Mucosa of descending colon (tissue), 3 donors: ENCODE measurements around the gene TTLL9. TPM values are rescaled to one million over a fixed set of nuclear protein-coding genes. Genes with fewer than 3 reads are reported as not detected.
"Not testable (repeated sequence)": the region's sequence is repeated elsewhere in the genome, so short reads cannot be mapped to it uniquely, and the experiment has no call there.

Experiments used
- ATAC-seq: fragments of 200-7000 bp; cut with Tn5 transposase; one replicate; pipeline ENCODE4 v1.9.1; 2020; ENCODE audit warnings: mild to moderate bottlenecking, moderate library complexity
- DNase-seq, 3 donors: peaks; one replicate each; pipeline ENCODE4 v3.0.0-alpha.2; 2020
- H3K36me3 ChIP-seq: fragments of 200-600 bp; one replicate; pipeline ENCODE4 v1.8.0; 2021; ENCODE audit warnings: low read depth, mild to moderate bottlenecking
- H3K4me1 ChIP-seq: fragments of 200-600 bp; one replicate; pipeline ENCODE4 v1.8.0; 2021; ENCODE audit warnings: low read depth, mild to moderate bottlenecking
- H3K4me3 ChIP-seq: fragments of 200-600 bp; one replicate; pipeline ENCODE4 v1.8.0; 2021; ENCODE audit warnings: mild to moderate bottlenecking
- H3K9me3 ChIP-seq: fragments of 200-600 bp; one replicate; pipeline ENCODE4 v1.8.0; 2021; ENCODE audit warnings: mild to moderate bottlenecking
- intact Hi-C, 2 donors: fragments of 100-400 bp; cut with DNase I in 1 of 2; cut with micrococcal nuclease in 1 of 2; formaldehyde crosslinking; loops; one replicate each; pipeline versions ENCODE4 v1.11.0 to v1.11.1; 2022; cut with DNase I, micrococcal nuclease
- total RNA-seq, 3 donors: library from RNA; stranded (reverse); fragmentation: NEBNext Ultra II Directional in 2 of 3; extraction: Animal tissue kit (Norgen Biotek cat#: 25700) in 2 of 3; gene quantifications; one replicate each; pipeline versions ENCODE4 v1.2.1 to v1.2.4, GENCODE V29; 2021 to 2023
- TF ChIP-seq, protein P1 (sequence below): fragments of 200-600 bp; IDR thresholded peaks from one replicate; pipeline ENCODE4 v1.8.0; 2022; ENCODE audit warnings: antibody characterized with exemption, mild to moderate bottlenecking
- donor health status: DM: no; HTN: no; CAD: no; lungs with moderate emphysema.
- donor health status: DM: no; HTN: no; CAD: no.
- donor health status: DM: no; HTN: yes; CAD: no.

Gene TTLL9
- total RNA-seq, 3 donors from 2014 or later: 0.25 TPM; not detected in 2

- DNase-seq: no peak
- no peaks in the 10 kb centered on the region for H3K36me3 ChIP-seq
- intact Hi-C loops: no loop called here
- TF ChIP-seq, protein P1, sequence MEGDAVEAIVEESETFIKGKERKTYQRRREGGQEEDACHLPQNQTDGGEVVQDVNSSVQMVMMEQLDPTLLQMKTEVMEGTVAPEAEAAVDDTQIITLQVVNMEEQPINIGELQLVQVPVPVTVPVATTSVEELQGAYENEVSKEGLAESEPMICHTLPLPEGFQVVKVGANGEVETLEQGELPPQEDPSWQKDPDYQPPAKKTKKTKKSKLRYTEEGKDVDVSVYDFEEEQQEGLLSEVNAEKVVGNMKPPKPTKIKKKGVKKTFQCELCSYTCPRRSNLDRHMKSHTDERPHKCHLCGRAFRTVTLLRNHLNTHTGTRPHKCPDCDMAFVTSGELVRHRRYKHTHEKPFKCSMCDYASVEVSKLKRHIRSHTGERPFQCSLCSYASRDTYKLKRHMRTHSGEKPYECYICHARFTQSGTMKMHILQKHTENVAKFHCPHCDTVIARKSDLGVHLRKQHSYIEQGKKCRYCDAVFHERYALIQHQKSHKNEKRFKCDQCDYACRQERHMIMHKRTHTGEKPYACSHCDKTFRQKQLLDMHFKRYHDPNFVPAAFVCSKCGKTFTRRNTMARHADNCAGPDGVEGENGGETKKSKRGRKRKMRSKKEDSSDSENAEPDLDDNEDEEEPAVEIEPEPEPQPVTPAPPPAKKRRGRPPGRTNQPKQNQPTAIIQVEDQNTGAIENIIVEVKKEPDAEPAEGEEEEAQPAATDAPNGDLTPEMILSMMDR: no peak
- H3K4me1 ChIP-seq: no peaks in the 10 kb centered on the region
- ATAC-seq: no peak
- H3K9me3 ChIP-seq: no peaks in the 10 kb centered on the region
- no peak overlapping the region for H3K4me3 ChIP-seq
Measured at GRCh38 chr20:31925631-31926030, 55.2 kb downstream of the TTLL9 start.

DNA sequence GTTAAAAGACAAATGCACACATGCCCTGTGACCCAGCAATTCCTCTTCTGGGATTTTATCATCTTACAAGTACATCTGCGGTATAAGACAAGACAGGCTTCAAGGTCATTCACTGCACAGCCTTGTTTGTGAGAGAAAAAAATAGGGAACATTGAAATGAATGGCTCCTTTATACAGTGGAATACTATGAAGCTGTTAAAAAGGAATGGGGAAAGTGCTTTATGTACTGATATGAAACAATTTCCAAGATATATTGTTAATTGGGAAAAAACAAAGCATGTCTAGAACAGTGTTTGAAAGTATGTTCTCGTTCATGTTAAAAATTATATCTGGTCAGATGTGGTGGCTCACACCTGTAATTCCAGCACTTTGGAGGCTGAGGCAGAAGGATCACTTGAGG is 56.1 kb downstream of the TTLL9 start:
- intact Hi-C loops: no loop called here
- Histone ChIP-seq H3K36me3 (no peaks in the 10 kb centered on the region), H3K4me3 (no peak overlapping the region), H3K4me1 (no peaks in the 10 kb centered on the region), H3K9me3 (no peaks in the 10 kb centered on the region)
- ATAC-seq: no peak
- no peak for DNase-seq
- TF ChIP-seq, protein P1: no peak

DNA sequence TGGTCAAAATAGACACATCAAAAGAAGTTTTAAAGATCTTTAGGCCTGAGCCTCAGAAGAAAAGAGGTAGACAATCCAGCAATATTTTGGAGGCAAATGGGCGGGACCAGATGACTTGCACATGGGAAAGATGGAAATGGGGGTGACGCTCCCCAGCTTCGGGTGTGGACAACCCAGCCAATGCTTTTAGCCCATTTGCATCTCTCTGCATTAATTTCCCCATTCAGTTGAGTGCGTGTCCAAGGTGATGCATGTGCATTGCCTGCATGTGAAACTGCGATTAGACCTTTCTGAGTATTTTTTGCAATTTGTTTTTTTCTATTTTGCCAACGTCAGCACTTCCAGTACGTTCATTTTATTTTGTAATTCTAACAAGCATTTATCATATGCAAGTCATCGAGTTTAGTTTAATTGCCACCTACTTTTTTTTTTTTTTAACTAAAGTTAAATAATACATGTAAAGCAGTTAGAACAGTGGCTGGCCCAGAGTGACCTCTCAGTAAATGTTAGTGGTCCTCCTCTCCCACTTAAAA is 57.3 kb downstream of the TTLL9 start:
- Histone ChIP-seq H3K36me3 (no peaks in the 10 kb centered on the region), H3K9me3 (no peaks in the 10 kb centered on the region), H3K4me3 (no peak overlapping the region), H3K4me1 (no peaks in the 10 kb centered on the region)
- ATAC-seq (no peak), DNase-seq (no peak)
- TF ChIP-seq, protein P1: no peak
- intact Hi-C loops: no loop called here

GRCh38 chr20:31929631-31930030 is 59.2 kb downstream of the TTLL9 start:
- DNase-seq: not testable (repeated sequence)

GRCh38 chr20:31930779-31931178 is 60.3 kb downstream of the TTLL9 start:
- Histone ChIP-seq H3K4me1 (no peaks in the 10 kb centered on the region), H3K36me3 (no peaks in the 10 kb centered on the region), H3K9me3 (no peaks in the 10 kb centered on the region), H3K4me3 (no peak overlapping the region)
- no peak for DNase-seq
- ATAC-seq: no peak
- intact Hi-C loops: no loop called here
- TF ChIP-seq, protein P1: no peak

More at GRCh38 chr20:31929631-31930030, 59.2 kb downstream of the TTLL9 start:
- H3K36me3 ChIP-seq, intact Hi-C loops, ATAC-seq, H3K9me3 ChIP-seq, H3K4me3 ChIP-seq, H3K4me1 ChIP-seq: not testable (repeated sequence)

GRCh38 chr20:31933698-31934097 is 63.3 kb downstream of the TTLL9 start:
- TF ChIP-seq, protein P1: no peak
- H3K4me1 ChIP-seq: no peaks in the 10 kb centered on the region
- no peaks in the 10 kb centered on the region for H3K9me3 ChIP-seq
- no peaks in the 10 kb centered on the region for H3K36me3 ChIP-seq
- no peak for ATAC-seq
- no peak for DNase-seq
- intact Hi-C loops: no loop called here
- H3K4me3 ChIP-seq: no peak overlapping the region
